Ecto neural progenitor cell (in vitro differentiated cells): ENCODE measurements around the gene WNT11.

Experiments
- DNase-seq: peaks from one replicate; pipeline ENCODE4 v3.0.0-alpha.2; 2018; ENCODE audit warnings: low spot score

WNT11 gene

DNA sequence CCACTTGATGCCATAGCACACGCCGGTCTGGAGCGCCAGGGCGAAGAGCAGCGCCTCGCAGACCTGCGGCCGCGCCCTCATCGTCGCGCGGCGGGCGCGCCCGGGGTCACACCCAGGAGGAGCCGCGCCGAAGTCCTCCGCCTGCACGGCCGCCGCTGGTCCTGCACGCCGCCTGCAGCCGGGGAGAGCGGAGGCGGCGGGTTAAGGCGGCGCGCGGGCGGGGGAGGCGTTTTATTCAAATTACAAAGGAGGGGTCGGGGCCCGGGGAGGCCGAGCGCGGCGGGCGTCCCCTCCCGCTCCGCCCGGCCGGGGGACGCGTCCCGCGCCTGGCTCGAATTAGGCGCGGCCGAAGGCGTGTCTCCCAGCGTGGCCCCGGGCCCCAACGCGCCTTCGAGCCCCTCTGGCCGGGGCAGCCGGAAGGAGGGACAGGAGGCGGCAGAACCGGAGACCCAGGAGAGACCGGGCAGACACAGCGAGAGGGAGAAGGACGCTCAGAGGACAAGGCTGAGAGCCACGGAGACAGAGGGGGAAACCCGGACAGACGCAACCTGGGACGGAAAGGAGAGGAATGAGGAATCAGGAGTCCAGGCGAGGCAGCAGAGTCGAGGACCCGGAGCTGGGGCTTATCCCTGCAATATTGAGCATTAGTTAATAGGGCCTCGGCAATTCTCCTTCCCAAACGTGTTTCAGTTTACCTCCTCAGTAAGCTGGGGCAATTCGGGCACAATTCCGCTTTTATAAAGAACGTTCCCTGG is at the start of gene WNT11:
Gene WNT11 (minus strand): TSS at position 176 of the 755 bp plus-strand sequence. CDS start 95 bp downstream, at position 81.
- DNase-seq, result peak; percentile 85

DNA sequence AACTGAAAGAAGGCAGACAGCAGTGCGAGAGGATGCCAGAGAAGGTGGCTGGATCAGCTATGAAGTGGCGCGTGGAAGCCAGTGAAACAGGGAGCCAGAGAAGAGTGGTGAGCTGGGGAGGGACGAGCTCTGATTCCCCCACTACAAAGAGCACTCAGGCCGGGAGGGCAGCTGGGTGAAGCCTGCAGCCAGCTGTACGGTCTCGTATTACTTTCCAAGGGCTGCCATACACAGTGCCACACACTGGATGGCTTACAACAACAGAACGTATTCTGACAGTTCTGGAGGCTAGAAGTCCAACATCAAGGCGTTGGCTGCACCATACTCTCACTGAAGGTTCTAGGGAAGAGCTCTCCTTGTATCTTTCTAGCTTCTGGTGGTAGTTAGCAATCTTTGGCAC is 47.1 kb upstream of the WNT11 start:
- DNase-seq, result no peak

DNA sequence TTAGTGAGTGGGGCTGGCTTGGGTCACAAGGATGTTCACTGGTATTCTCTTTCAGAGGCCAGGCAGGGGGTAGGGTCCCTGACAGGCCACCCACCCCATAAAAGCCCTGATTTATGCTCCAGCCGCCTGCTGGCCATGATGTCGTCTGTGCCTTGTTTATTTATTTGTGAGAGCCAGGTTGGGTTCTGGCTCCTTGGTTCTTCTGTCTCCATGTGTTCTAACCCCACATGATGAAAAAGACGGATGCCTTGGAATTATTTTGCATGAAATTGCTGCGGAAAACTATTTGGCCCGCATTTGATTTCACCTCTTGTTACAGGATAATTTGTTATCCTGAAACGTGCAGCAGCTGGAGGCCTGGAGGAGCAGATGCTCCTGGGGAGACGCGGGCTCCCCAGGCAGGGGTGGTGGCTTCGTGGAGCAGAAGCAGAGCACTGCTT is 46.3 kb upstream of the WNT11 start:
- DNase-seq, result no peak

DNA sequence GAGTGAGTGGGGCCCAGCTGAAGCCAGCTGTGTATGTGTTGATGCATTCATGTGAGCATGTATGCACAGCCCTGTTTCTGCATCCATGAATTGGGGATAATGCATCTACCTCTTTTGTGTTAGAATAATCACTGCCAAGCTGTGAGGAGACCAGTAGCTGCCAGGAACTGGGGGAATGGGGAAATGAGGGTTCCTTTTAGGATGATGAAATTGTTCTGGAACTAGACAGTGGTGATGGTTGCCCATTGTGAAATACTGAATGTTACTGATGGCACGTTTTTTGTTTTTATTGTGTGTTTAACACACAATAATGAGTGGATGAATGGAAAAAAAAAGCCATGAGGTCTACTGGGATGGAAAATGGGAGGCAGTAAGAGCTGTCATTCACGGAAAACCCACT is 45.3 kb upstream of the WNT11 start:
- no peak for DNase-seq

DNA sequence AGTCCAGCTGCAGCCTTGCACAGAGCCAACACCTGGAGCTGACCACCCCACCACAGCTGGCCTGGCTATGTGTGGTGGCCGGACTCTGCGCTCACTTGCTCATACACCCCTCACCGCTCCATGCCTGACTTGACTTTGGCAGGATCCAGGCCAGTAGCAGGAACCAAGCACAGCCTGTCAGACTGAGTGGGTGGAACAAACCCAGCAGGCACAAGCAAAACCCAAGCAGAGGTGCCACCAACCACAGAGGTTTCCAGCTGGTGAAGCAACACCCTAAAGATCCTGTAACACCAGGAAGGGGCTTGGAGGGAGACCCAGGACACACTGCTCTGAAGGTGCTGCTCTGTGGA is 44.9 kb upstream of the WNT11 start:
- DNase-seq, result no peak

DNA sequence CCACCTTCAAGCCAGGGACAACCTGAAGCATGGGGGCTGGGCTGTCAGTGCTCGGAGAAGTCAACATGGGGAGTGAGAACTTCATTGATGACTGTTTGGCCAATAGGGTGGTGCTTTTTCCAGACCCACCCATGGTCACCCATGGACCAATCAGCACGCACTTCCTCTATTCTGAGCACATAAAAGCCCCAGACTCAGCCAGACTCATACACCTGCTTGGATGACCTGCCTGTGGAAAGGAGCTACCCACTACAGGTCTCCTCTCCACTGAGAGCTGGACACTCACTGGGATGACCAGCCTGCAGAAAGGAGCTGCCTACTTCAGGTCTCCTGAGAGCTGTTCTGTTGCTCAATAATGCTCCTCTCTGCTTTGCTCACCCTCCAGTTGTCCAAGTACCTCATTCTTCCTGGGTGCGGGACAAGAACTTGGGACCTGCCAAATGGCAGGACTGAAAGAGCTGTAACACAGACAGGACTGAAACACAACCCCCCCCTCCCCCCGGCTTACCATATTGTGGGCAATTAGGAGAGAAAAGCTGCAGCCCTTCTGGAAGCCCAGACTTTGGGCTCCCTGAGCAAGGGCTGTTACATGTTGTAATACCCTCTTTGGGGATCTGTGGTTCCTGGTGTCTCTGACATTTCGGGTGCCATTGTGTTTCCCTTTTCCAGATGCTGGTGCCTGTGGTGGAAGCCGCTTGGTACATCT is 44.4 kb upstream of the WNT11 start:
- DNase-seq, result no peak

DNA sequence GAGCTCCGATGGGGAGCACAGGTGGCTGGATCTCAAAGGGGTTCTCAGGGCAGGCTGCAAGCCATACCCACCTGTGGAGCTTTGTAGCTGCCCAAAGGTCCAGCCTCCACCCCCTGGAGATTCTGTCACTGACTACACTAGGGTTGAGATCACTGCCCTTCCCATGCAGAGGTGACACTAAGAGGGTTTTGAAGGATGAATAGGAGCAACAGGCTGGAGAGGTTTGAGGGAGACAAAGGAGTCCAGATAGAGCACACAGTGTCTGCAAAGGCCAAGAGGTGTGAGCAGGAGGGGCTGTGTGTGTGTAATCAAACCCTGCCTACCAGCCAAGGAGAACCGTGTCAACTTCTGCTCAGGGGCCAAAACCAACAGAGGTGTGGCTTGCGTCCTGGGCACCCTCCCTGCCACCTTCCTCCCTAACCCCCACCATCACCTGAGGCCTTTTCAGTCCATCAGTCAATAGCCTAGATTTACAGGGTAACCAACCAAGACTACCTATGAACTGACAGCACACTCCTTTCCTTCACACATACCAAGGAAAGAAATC is 43.0 kb upstream of the WNT11 start:
- no peak for DNase-seq

DNA sequence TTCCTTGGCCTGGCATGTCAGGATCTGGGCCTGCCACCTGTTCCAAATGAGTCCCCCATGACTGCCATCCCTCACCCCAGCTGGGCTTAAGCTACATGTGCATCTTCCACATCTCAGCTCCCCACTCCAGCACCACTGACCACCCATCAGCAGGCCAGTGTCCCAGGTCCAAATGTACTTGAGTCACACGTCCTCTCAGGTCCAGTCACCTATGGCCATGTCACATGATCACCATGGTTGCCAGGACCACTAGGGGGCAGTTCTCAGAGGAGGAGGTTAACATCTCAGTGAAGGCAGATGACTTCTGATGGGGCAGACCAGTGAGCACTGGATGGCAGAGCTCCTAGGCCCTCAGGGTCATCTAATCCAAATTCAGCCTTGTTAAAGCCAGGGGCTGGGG is 41.9 kb upstream of the WNT11 start:
- DNase-seq, result no peak

DNA sequence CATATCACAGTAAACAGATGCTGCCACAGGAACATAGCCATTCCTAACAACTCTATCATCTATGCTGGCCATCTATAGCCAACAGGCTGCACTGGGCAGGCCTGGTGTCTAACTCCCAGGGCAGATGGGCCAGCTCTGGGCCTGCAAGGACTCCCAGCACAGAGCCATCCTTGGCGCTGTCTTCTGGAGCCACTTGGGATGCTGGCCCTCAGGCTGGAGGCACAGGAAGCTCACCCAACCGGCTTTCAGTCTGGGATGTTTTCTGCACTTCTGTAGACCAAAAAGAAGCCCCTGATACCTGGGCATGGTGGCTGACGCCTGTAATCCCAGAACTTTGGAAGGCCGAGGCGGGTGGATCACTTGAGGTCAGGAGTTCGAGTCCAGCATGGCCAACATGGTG is 40.8 kb upstream of the WNT11 start:
- DNase-seq, result no peak

DNA sequence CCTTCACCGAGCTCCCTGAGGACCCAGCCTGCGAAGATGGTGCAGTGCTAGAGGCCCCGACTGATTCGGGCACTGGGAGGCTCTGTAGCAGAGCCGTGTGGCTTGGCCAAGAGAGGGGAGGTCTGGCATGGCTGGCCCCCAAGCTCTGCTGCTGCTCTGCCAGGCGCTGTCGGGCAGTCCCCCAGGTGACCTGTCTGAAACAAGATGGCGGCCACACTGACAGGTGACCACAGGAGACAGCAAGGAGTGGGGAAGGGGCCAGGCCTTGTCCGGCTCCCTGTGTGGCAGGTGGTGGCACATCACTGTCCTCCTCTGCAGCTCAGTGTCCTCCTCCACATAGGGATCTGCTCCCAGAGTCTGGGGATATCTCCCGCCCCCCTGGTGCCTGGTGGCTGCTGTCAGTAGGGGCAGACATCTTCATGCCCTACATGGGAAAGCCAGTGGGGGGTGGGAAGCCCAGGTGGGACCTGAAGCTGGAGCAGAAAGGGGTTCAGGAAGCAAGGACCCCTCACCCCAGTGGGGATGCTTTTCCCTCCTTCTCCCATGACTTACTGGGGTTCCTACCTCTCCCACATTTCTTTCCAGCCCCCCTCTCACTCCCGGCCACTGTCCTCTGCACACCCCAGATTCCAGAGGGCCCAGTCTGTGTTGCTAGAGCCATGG is 40.1 kb upstream of the WNT11 start:
- DNase-seq, result no peak

DNA sequence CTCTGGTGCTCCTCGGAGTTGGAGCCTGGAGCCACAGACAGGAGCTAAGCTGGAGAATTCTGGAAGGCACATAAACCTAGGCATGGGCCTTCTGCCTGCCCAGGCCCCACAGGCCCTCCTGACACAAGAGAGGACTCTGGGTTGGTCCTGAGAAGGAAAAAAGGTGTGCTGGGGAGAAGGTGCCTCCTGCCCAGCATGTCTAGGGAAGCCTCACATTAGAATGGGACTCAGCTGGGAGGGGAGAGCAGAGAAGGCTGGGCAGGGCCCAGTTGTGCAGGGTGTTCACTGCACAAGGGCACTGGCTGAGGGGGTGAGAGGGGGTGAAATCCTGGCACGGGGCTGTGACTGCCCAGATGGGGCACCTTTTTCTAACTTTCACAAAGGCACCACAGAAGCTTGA is 39.4 kb upstream of the WNT11 start:
- no peak for DNase-seq

DNA sequence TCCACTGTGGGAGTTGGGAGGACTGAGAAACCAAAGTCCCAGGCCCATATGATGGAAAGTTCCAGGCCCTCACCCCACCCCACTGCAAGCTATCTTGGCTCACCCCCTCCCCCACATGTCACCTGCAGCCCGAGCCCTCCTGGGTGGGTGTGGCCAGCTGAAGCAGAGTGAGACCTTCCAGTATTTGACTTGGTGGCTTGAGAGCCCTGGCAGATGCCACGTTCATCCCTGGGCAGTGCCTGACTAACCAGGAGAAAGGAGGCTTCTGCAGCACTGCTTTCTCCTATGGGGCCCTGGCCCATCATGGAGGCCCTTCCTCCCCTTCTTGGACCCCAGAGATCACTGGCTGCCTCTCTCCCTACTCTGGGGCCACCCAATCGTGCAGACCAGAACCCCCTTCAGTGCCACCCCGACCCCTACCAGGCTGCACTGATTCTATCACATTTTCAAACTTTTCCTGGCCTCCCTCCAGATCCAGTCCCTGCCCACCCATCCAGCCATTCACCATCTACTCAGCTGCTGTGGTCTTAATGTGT is 38.1 kb upstream of the WNT11 start:
- no peak for DNase-seq

DNA sequence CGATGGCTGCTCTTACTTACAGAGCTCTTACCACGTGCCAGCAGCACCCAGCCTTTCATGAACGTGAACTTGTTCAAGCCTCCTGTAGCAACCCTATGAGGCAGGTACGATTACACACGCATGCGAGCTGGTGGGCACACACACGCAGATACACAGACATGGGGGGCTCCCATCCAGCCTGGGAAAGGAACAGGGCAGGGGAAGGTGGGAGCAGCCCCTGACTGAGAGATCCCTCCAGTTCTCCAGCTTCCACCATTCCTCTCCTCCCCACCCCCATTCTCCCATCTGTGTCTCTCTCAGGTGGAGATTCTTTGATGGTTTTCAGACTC is 37.6 kb upstream of the WNT11 start:
- no peak for DNase-seq

DNA sequence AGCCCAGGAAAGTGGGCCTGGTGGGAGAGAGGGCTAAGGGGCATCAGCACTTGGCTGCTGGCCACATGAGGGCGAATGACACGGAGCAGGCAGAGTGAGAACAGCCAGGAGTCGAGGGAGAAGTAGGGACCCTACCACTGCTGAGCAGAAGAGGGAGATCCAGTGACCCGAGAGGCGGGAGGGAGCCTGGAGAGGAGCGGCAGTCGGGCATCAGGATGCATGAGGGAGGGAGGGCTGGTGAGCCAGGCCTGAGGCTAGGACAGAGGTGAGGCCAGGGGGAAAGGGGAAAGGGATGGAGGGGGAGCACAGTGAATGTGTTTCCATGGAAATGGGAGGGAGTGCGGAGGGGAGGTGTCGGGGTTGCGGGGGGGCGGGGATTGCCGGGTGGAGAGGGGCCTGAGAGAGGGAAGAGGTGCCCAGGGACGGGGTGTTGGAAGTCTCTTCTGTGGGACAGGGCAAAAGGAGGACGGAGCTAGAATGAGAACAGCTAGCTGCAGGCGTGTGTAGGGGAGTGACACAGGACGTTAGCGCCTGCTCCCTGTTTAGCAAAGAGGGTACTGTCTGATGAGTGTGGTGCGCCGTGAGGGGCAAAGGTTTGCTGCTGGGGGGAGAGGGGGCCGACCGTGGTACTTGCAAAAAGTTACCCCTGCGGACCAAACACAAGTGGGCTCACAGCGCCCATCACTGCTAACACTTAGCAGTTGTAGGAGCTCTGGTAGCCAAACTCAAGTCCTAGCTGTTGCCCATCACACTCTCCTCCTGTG is 37.1 kb upstream of the WNT11 start:
- DNase-seq, result peak; percentile 67

DNA sequence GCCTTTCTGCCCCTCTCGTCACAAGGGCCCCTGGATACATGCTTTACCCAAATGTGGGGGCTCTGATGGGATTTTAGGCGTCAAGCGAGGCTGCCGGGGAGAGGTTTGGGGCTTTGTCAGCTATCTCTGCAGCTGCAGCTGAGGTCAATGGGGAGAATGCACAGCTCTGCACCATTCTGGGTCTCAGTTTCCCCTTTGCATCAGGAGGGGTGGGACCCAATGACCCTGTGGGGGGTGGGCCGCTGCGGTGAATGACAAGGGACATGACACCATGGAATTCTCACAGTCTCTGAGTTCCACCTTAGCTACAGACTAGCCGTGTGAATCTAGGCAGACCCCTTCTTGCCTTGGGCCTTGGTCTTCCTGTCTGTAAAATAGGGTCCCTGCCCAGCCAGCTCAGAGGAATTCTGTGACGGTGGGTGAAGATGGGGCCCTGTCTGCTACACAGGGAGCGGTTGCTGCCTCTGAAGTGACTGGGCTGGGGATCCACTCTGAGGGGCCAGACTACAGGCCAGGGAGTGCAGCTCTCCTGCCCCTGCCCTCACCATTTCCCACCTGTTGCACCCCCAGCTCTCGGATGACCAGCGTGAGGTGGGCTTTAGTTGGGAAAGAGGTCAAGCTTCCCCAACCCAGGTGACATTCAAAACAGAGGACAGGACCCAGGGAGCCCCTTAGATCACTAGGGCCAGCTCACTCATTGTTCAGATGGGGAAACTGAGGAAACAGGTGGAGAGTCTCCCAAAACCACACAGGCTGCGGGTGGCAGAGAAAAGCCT is 35.9 kb upstream of the WNT11 start:
- no peak for DNase-seq

DNA sequence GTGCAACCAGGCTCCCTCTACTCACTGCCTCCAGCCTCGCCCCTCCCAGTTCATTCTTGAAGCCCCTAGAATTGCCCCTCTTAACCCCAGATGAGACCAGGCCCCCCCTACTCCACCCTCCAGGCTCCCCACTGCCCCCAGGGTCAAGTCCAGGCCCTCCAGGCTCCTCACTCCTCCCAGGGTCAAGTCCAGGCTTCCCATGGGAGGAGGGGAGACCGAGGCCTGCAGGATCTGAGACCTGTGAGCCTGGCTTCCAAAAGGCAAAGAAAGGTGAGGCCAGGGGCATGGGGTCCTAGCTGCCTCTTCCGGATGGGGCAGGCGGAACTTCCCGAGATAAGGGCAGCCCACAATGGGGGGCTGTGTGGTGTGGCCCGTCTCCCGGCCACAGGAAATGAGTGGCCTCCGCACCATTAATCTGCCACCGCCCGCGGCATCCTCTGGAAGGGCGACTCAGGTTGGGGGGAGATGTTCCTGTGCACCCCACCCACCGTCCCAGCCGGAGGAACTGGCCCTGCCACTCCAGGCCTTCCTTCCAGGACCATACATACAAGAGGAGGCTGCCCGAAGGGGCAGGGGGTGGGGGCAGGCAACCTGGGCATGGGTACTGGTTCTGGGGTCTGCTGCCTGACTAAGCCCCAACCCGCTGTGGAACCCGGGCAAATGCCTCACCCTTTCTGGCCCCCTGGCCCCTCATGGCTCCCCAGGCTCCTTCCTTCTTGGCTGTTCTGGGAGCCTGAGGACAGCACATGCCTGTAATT is 35.1 kb upstream of the WNT11 start:
- DNase-seq, result no peak

DNA sequence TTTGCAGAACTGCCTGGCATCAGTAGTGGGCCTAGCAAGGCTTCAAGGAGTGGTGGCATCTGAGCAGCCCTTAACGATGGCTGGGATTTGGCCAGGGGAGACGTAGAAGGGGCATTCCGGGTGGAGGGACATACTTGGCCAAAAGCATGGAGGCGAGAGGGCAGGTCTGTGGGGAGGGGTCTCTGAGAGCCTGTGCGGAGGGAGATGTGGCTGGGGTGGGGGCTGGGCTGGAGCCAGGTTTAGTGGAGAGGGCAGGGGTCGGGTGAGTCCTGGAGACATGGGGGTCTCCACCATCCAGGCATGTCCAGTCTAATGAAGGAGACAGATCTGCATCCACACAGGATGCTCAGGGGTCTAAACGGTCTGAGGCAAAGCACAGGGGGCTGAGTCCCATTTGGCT is 34.4 kb upstream of the WNT11 start:
- DNase-seq, result no peak

DNA sequence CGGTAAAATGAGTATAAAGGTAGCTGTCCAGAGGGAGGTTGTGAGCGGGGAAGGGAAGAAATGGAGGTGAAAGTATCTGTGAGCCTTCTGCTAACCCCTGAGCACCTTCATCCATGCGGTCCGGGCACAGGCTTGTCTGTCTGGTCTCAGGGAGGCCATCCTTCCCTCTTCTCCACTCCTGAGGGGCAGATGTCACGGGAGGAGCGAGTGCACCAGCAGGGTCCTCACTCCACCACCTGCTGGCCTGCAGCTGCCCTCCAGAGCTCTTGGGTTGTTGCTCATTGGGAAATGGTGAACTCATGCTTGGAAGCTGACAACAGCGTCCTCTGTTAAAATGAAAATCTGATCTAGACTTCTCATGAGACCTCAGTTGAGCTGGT is 33.8 kb upstream of the WNT11 start:
- DNase-seq, result no peak

DNA sequence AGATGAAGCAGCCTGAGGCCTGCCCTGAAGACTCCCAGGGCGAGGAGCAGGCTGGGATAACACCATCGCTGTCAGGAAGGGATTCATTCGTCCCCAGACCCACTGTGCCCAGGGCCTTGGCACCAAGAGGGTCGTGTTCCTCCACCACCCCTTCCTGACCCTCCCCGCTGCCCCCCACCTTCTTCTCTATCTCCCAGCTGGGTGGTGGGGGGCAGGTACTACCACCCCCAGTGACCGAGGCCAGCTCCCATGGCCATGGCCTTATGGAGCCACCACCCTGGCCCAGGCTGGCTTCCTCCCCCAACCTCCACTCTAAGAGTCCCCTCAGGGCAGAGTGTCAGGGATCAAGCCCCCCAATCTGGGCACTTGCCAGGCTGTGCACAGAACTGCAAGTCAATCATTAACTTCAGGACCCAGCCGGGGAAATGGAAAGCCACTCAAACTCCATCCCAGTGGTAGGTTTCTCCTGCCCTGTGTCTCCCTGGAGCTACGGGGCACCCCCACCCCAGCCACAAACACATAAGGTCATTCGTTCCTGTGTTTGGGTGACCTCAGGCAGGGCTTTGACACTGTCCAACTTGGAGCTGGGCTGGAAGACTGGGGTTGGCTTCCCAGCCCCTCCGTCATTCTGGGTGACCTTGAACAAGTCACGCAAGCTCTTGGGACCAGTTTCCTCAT is 33.3 kb upstream of the WNT11 start:
- no peak for DNase-seq

DNA sequence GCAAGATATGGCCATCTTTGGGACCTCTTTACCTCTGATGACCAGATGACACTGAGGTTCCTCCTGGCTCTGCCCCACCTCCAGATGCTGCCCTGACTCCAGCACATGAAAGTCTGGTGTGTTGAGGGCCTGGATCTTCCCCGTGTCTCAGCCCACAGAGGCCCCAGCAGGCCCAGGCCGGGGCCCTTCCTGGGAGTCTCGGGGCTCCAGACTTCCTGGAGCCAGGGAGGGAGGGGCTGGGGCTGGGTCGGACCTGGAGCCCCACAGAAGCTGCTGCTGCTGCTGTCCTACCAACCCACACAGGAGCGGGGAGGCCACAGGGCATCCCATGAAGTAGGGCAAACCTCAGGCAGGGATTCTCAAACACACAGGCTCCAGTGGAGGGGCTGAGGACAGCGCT is 32.2 kb upstream of the WNT11 start:
- DNase-seq, result no peak
